ENCODE results near the gene PPP1R15A.

PPP1R15A gene

DNA sequence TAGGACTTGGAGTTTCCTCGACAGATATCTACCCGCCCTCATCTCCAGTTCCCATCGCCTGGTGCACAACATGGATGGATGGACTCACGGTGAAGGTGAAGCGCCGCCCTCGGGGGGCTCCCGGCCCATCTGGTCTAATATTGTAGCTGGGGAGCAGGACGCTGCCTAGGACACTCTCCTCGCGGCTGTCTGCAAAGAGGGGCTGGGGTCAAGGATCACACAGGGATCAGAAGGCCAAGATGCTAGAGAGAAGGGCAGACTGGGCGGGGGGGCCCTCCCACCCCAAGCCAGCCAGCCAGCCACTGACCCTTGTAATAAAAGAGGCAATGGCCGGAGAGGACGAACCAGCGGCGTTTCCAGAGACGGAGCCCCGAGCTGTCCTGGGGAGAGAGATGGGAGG lies 10.9 kb upstream of the PPP1R15A start:
- no peaks in the 10 kb centered on the region for H3F3A ChIP-seq (ENCODE audit: insufficient read depth)
- no peak overlapping the region for H3K9ac ChIP-seq (ENCODE audit: low read length)
- no peak overlapping the region for H3K4me3 ChIP-seq (ENCODE audit: insufficient read depth, low read length, poor library complexity, severe bottlenecking)
- TF ChIP-seq, protein P1, sequence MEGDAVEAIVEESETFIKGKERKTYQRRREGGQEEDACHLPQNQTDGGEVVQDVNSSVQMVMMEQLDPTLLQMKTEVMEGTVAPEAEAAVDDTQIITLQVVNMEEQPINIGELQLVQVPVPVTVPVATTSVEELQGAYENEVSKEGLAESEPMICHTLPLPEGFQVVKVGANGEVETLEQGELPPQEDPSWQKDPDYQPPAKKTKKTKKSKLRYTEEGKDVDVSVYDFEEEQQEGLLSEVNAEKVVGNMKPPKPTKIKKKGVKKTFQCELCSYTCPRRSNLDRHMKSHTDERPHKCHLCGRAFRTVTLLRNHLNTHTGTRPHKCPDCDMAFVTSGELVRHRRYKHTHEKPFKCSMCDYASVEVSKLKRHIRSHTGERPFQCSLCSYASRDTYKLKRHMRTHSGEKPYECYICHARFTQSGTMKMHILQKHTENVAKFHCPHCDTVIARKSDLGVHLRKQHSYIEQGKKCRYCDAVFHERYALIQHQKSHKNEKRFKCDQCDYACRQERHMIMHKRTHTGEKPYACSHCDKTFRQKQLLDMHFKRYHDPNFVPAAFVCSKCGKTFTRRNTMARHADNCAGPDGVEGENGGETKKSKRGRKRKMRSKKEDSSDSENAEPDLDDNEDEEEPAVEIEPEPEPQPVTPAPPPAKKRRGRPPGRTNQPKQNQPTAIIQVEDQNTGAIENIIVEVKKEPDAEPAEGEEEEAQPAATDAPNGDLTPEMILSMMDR (IDR thresholded peaks at IDR 0.05; ENCODE audit: insufficient read depth, low read length, poor library complexity, severe bottlenecking) = no peak
- no peak for TF ChIP-seq EZH2phosphoT487 (conservative IDR thresholded peaks at IDR 0.05; ENCODE audit: low read length)
- H3K4me2 ChIP-seq (ENCODE audit: low read depth, low read length, poor library complexity, severe bottlenecking) = no peak overlapping the region
- no peaks in the 10 kb centered on the region for H3K36me3 ChIP-seq (ENCODE audit: low read length)
- no peaks in the 10 kb centered on the region for H3K27me3 ChIP-seq (ENCODE audit: low read length)
- H4K20me1 ChIP-seq (ENCODE audit: low read depth, low read length) = no peaks in the 10 kb centered on the region
- no peak overlapping the region for H2AFZ ChIP-seq (ENCODE audit: low read depth, low read length, severe bottlenecking)
- no peaks in the 10 kb centered on the region for H3K9me3 ChIP-seq (ENCODE audit: insufficient read depth, low read length)
- H3K27ac ChIP-seq (ENCODE audit: low read depth, low read length) = no peak overlapping the region
- H3K9me2 ChIP-seq (replicated peaks; ENCODE audit: insufficient read depth, low read length) = no peaks in the 10 kb centered on the region
- no peaks in the 10 kb centered on the region for H3K79me2 ChIP-seq (ENCODE audit: insufficient read depth, low read length)

DNA sequence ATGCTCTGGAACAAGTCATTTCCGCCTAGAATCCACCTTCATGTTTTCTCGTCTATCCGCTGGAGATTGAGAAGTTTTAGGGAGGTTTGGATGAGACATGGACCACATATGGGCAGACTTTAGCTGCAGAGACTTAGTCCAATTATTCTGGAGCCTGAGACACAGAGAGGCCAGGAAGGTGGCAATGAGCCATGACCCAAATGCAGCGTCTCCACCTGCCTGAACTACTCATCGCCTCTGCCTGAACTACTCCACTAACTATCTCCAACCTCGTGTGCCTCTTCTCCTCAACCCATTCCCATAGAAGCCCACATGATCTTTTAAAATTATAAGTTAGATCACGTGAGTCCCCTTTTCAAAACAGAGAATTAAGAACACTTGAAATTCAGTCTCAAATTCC lies 9.4 kb upstream of the PPP1R15A start:
- H3K9ac ChIP-seq (ENCODE audit: low read length) = no peak overlapping the region
- no peaks in the 10 kb centered on the region for H3K27me3 ChIP-seq (ENCODE audit: low read length)
- no peak overlapping the region for H3K4me3 ChIP-seq (ENCODE audit: insufficient read depth, low read length, poor library complexity, severe bottlenecking)
- no peaks in the 10 kb centered on the region for H3K9me2 ChIP-seq (replicated peaks; ENCODE audit: insufficient read depth, low read length)
- no peak overlapping the region for H3K27ac ChIP-seq (ENCODE audit: low read depth, low read length)
- H3K9me3 ChIP-seq (ENCODE audit: insufficient read depth, low read length) = no peaks in the 10 kb centered on the region
- H4K20me1 ChIP-seq (ENCODE audit: low read depth, low read length) = no peaks in the 10 kb centered on the region
- no peaks in the 10 kb centered on the region for H3K79me2 ChIP-seq (ENCODE audit: insufficient read depth, low read length)
- no peak overlapping the region for H2AFZ ChIP-seq (ENCODE audit: low read depth, low read length, severe bottlenecking)
- no peak for TF ChIP-seq EZH2phosphoT487 (conservative IDR thresholded peaks at IDR 0.05; ENCODE audit: low read length)
- TF ChIP-seq, protein P1 (IDR thresholded peaks at IDR 0.05; ENCODE audit: insufficient read depth, low read length, poor library complexity, severe bottlenecking) = no peak
- H3K4me2 ChIP-seq (ENCODE audit: low read depth, low read length, poor library complexity, severe bottlenecking) = no peak overlapping the region
- H3F3A ChIP-seq (ENCODE audit: insufficient read depth) = no peaks in the 10 kb centered on the region
- no peaks in the 10 kb centered on the region for H3K36me3 ChIP-seq (ENCODE audit: low read length)

DNA sequence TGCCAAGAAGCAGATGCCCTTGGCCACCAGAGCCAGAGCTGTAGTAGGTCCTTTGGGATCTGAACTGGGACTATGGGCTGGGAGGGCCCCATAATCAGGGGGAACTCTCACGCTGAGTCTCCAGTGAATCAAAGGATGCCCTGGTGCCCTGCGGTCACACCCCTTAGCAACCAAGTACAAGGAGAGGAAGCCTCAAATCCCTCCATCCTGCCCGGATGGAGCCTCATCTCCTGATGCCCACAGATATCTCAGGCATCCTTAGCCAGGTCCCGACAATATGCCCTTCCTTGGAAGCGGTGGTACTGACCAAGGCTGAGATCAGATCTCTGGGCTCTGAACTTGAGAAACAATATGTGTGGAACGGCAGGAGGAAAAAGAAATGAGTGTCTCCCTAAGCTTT lies 5.5 kb upstream of the PPP1R15A start:
- no peaks in the 10 kb centered on the region for H3K27me3 ChIP-seq (ENCODE audit: low read length)
- H4K20me1 ChIP-seq (ENCODE audit: low read depth, low read length) = no peaks in the 10 kb centered on the region
- H3K9me2 ChIP-seq (replicated peaks; ENCODE audit: insufficient read depth, low read length) = no peaks in the 10 kb centered on the region
- no peak overlapping the region for H3K4me3 ChIP-seq (ENCODE audit: insufficient read depth, low read length, poor library complexity, severe bottlenecking)
- no peaks in the 10 kb centered on the region for H3F3A ChIP-seq (ENCODE audit: insufficient read depth)
- no peaks in the 10 kb centered on the region for H3K36me3 ChIP-seq (ENCODE audit: low read length)
- peak overlapping the region; percentile 37 for H3K27ac ChIP-seq (ENCODE audit: low read depth, low read length)
- TF ChIP-seq, protein P1 (IDR thresholded peaks at IDR 0.05; ENCODE audit: insufficient read depth, low read length, poor library complexity, severe bottlenecking) = no peak
- no peak for TF ChIP-seq EZH2phosphoT487 (conservative IDR thresholded peaks at IDR 0.05; ENCODE audit: low read length)
- no peaks in the 10 kb centered on the region for H3K9me3 ChIP-seq (ENCODE audit: insufficient read depth, low read length)
- H2AFZ ChIP-seq (ENCODE audit: low read depth, low read length, severe bottlenecking) = no peak overlapping the region
- peak overlapping the region; percentile 45 for H3K4me2 ChIP-seq (ENCODE audit: low read depth, low read length, poor library complexity, severe bottlenecking)
- no peaks in the 10 kb centered on the region for H3K79me2 ChIP-seq (ENCODE audit: insufficient read depth, low read length)
- peak overlapping the region; percentile 45 for H3K9ac ChIP-seq (ENCODE audit: low read length)
